GM12875 (cell line): ENCODE measurements around the gene P2RX3.

Source experiments
- H3K4me3 ChIP-seq: one replicate; pipeline ENCODE4 v1.5.1; 2011; ENCODE audit warnings: low read depth, low read length, control low read depth
- CTCF ChIP-seq: IDR thresholded peaks from 2 replicates; pipeline ENCODE4 v1.5.1; 2011; ENCODE audit warnings: low read depth, mild to moderate bottlenecking, control low read depth, inconsistent platforms, low read length, moderate library complexity, borderline replicate concordance; ENCODE audit not compliant: insufficient read depth

Gene P2RX3

GRCh38 chr11:57407010-57407920, 69.1 kb downstream of the P2RX3 start:
- no peak for TF ChIP-seq CTCF
- H3K4me3 ChIP-seq, result no peak overlapping the region

DNA sequence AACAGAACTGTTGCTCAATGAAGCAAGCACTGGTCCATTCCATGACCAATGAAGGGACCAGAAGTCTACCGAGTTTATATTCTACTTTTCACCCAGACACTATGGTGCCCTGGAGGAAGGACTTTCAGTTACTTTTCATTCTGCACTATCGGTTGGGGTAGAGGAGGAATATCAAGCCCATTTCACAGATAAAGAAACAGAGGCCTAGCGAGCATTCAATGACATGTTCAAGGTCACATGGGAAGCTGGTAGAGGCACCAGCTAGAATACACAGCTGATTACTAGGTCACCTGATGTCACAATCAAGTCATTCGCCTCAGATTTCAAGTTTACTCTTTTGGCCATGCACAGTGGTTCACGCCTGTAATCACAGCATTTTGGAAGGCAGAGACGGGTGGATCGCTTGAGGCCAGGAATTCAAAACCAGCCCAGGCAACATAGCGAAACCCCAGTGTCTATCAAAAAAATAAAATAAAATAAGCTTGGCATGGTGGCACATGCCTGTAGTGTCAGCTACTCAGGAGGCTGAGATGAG, 69.9 kb downstream of the P2RX3 start:
- no peak overlapping the region for H3K4me3 ChIP-seq
- no peak for TF ChIP-seq CTCF

GRCh38 chr11:57408771-57409170, 70.6 kb downstream of the P2RX3 start:
- H3K4me3 ChIP-seq, result no peak overlapping the region
- no peak for TF ChIP-seq CTCF

GRCh38 chr11:57409321-57410100, 71.4 kb downstream of the P2RX3 start:
- TF ChIP-seq CTCF, result no peak
- no peak overlapping the region for H3K4me3 ChIP-seq

- TF ChIP-seq CTCF, result no peak
- no peak overlapping the region for H3K4me3 ChIP-seq
Observed at GRCh38 chr11:57410287-57410686, 72.1 kb downstream of the P2RX3 start.

- H3K4me3 ChIP-seq, result no peak overlapping the region
- TF ChIP-seq CTCF, result no peak
Observed at GRCh38 chr11:57413681-57414080, 75.5 kb downstream of the P2RX3 start.
